Activated gamma-delta T cell treated with anti-CD3 and anti-CD28 coated beads, Interleukin-2, amount 50 U/mL, for 16 hours (primary cell): Measurements from ENCODE around the gene PRKCQ.

Source experiments
- DNase-seq: peaks from one replicate; pipeline ENCODE4 v3.0.0-alpha.2; 2020; ENCODE audit warnings: low read depth

PRKCQ gene

DNA sequence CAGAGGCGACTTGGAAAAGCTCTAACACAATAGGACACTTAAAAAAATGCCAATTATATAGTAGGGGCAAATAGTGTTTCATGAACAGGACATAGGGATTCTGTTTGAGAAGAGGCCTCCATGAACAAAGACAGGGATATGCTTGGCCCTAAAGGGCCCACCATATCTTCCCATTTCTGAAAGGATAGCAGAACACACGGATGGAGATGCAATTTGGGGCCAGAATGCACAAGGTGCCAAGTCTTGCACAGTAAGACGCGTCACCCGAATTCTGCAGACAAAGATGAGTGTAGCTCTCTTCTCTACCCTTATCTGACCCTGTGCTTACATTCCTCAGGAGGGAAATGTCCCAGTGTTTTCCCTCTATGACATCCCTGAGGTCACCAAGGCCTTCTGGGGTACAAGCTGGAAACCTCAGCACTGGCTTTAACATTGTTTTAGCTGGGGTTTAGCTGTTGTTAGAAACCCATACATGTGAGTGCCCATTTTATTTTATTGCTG, 12.8 kb downstream of the PRKCQ start:
- no peak for DNase-seq

DNA sequence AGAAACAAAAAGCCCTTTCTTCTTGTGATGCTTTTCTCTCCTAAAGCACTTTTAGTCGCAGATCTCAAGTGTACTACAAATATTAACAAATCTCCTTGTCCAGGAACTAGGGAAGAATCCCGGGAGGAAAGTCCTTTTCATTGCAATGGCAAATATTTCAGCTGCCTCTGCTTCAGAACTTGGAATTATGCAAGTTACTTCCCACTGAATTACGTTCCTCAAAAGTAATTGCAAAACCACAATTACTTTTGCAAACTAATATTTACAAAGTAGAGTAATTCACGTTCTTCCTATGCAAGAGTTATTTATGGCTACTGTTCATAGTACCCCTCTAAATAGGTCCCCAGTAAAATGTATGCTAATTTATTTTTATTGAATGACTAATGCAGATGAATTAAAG, 14.5 kb downstream of the PRKCQ start:
- DNase-seq, result no peak

DNA sequence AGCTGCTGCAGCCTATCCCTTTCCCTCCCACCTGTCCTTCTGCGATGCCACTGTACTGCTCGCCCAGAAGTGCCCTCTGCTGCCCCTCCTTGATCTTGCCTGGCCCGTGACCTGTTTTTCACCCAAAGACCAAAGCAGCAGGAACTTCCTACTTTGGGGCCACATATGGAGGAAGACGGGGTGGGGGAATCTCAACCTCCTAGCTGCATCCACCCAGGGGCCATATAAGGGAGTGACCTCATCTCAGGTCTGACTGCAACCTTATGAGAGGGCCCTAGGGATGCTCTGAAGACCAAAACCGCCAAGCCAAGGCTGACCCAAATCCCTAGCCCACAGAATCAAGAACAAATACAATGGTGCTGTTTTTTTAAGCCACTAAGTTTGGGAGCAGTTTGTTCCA, 15.7 kb downstream of the PRKCQ start:
- DNase-seq, result no peak

DNA sequence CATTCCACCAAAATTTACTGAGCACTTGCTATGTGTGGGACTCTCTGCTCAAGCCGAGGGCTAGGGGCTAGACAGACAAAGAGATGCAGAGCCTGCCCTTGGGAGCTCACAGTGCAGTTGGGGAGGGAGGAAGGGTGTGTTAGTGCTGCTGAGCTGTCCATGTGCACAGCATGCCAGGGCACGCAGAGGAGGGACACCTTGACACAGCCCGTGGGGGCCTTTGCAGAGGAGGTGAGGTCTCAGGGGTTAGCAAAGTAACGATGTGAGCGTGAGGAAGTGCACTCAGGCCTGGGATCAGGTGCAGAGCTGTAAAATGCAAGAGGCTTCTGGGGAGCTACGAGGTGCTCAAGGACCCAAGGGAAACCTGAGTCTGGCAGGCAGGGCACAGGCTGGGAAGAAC, 16.3 kb downstream of the PRKCQ start:
- no peak for DNase-seq

DNA sequence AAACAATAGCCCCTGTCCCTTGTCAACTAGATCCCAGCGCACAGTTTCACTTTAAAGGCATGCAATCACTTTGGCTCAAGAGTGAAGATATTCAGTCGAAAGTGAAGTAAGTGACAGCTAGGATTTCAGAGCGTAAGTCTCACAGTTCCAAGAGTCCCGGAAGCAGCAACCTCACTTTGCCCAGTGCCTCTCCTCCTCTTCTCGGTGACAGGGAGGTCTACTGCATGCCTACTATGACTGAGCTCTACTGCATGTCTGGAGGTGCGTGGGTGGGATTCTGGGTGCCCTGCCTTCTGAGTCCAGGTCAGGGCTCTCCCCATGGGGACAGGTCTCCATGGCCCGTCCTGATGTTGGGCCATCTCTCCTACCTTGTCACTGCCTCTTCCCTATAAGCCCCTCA, 17.0 kb downstream of the PRKCQ start:
- DNase-seq, result no peak

DNA sequence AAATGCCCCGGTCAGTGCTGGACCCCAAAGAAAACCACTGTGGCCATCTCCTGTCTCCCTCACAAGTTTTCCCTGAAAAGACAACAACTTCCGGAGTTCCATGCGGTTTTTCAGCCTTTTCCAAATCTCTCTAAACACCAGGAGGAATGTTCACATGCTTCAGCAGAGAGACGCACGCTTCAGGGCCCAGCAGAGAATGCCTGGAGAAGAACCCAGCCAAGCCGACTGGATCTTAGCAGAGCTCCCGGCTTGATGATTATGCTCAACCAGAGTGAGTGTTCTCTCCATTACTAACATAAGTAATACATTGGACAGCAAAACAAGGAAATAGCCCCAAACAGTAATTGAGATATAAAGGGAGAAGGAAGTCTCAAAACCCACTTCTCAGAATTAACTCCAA, 17.9 kb downstream of the PRKCQ start:
- DNase-seq, result no peak

DNA sequence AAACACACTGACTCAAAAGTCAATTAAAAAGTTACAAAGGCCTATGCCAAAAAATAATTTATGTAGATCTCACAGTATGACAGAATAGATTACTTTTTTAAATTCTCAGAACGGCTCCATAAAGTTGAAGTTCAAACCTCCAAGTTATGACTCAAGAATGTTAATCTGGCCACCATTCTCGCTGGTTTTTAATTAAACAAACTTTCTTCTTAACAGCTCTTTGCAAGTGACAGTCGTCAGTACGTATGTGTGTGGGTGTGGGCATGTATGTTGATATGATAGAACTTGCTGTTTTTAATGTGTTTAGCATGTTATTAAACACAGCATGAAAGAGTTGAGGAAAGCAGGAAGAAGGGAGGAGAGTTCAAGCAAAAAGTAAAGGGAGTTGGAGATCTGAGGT, 18.5 kb downstream of the PRKCQ start:
- no peak for DNase-seq

DNA sequence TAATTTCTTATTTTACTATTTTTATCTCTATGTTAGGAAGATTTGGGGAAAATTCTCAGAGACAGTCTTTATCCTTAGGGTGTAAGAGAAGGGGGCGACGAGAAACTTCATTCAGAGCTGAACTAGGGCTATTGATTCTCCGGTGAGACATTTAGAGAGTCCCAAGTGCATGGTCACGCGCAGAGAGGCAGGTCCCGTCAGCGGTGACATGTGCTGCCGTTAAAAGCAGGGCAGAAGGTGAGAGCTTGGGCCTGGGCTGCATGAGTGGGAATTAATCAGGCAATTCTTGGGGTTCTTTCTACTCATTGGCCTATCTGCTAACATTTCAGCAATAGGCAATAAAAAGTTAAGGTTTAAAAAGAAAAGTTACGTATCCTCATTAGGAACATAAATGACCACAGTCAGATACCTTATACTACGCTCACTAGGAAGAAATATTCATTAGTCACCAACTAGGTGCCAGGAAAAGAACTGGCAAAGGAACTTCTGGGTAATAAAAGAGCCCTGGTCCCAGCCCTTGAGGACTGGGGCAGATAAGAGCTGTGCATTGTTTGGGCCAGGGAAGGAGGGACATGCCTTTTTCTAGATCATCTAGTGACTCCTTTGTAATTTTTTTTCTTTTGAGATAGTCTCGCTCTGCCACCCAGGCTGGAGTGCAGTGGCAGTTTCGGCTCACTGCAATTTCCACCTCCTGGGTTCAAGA, 21.2 kb downstream of the PRKCQ start:
- DNase-seq, result no peak

DNA sequence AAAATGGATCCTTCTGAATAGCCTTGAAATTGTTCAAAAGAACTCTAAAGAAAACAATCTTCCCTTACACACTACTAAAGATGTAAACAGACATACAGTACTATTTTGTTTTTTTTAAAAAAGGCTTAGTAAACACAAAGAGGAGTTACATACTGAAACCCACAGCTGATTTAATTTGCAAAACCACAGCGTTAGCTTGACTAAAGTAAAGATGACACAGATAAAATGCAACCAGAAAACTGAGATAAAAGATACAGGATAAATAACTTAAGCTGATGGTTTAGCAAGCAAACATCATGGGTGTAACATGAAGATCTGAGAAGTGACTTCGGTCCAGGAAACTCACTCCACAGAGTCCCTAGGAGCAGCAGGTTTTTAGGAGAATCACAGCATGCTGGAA, 21.8 kb downstream of the PRKCQ start:
- no peak for DNase-seq

DNA sequence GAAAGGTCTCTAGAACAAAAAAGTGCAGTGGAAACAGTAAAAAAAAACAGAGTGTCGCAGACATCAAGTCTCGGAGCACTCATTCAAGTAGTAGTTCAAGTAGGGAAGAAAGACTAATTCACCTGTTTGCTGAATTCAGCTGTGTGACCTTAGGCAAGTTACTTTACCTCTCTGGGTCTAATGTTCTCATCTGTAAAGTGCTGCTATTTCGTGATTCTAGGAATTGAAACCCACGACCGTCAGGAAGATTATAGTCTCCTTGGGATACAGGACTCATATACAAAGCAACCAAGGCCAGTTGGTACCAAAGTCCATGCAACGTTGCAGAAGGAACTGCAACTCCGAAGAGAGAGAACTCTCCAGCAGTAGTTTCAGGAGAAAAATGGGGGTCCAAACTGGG, 26.1 kb downstream of the PRKCQ start:
- no peak for DNase-seq

DNA sequence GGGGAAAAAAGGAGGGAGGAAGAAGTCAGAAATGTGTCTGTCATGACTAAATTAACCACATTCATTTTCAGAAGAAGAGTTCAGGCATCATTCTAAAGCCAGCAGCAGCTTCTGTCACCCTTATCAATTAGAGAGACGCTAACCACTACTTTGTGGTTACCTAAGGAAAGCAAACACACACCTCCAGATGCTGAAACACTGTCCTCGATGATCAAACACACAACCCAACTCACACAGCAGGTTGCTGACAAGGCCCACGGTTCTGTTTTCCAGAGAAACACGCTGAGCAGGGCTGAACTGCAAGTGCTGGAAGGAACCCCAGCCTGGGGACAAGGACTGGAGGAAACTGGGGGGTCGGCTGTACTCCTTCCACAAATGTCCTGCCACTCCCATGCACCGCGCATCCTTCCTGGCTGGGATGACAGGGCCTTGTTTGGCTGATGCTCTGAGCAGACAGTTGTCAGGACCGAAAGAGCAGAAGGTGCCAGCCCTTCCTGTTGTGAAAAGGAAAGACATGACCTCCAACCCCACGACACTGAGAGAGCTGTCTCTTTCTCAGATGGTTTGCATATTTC, 36.6 kb downstream of the PRKCQ start:
- DNase-seq, result peak; percentile 32

DNA sequence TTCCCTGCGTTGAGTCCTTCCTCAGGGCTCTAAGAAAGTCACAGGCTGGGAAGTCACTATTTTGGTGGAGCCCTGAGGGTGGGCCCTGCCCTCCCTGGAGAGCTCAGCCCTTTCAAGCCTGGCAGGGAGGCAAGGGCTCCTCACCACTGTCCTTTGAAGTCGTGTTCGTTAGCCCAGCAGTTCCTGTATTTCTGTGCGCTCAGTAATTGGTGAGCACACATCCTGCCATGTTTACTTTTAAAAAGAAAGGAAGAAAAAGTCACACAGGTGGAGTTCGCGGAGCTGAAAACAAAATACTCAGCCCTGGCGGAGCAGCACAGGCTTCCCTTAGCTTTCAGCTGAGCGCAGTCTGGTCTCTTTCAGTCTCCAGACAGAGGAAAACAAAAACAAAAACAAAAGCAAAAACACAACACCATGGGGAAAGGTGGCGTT, 37.1 kb downstream of the PRKCQ start:
- peak; percentile 19 for DNase-seq

DNA sequence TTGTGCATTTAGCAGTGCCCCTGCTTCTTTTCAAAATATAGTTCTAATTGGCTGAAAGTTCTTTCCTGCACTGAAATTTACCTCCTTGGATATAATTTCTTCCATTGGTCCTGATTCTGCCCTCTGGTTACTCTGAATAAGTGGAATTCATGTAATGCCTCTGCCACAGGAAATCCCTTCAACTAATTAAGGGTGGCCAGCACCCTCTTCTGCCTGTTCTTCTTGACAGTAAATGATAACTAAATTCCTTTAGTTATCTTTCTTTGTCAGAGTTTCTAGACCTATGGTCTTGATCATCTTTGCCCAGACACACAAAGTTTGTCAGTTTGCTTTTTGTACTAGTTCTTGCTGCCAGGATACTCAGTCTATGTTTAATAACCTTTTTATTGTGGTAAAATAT, 40.2 kb downstream of the PRKCQ start:
- DNase-seq, result no peak

DNA sequence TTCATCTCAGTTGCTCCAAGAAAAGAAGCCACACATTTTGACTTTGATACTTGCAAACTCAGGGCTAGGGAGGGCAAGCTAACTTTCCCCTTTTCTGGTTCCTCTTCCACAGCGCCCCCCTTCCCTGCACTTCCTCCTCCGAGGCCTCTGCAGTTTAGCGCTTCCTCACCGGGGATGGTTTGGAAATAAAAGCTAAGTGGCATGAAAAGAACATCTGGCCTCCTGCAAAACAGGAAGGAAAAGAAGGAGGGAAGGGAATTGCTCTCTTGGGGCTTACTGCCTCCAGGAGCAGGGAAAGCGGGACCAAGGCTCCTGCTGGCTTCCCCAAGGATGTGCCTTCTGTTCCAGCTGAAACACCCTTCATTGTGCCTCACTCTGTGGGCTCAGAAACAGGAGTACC, 42.3 kb downstream of the PRKCQ start:
- DNase-seq, result no peak

DNA sequence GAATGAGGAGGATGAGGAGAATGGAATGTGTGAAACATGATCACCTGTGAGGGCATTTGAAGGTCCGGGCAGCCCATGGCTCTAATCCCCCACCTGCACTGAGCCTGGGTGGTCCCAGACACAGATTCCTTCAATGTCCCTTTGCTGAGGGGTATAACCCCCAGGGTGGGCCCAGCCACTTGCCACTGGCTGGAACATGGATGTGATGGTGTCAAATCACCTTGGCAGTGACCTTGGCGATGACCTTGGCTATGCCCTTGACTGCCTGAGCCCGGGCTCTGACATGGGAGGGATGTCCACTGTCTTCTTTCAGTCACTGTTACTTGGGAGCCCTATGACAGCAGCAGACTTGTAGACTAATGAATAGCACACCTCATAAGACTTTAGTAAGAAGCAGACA, 44.0 kb downstream of the PRKCQ start:
- DNase-seq, result no peak

DNA sequence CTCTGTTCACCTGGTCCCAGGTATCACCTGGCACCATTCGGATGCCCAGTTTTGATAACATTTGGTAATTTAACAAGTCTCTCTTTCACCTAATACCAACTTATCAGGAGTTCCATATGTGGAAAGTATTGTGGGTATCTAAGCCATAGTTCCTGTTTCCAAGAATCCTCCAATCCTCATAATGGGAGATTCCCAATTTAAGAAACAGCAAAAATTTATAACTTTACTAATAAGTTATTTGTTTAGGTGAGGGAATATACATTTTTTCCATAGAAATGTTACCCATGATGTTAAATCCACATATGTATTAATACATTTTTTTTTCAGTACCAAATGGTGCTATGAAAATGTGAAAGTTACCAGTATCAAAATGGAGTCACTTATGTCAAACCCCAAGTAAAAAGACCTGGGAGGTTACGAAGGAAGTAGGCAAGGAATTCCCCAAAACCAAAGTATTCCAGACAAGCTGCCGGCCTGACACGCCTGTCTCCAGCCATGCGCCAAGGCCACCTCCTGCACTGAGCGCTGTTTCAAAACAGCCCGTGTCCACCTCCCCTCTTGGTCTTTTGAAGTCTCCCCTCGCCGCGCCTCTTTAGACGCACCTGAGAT, 44.8 kb downstream of the PRKCQ start:
- no peak for DNase-seq

DNA sequence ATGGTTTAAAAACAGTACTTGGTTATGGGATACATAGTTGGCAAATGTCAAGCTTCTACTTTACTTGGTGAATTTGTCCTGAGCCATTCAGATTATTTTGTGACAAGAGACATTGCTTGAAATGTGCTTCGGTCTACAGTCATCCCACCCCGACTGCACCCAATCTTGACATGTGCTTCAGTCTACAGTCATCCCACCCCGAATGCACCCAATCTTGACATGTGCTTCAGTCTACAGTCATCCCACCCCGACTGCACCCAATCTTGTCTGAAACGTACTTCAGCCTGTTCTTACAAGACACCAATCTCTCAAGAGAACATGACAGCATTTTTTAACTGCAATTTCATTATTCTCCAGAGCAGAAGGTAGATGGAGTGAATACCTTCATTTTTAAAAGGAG, 47.8 kb downstream of the PRKCQ start:
- no peak for DNase-seq

DNA sequence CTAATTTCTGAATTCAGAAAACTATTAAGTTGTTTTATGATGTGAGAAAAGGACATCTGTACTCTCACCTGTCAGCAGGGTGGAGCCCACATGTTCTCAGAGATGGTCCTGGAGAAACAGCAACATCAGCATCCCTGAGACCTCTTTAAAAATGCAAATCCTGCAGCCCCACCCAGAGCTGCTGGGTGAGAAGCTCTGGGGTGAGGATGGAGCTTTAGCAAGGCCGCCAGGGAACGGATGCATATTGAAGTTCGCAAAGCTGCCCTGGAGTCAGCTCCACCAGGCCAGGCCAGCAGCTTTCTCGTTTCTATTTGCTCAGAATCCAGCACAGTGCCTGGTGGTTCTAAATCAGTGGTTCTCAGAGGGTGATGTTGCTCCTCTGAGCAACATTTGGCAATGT, 49.1 kb downstream of the PRKCQ start:
- DNase-seq, result no peak

DNA sequence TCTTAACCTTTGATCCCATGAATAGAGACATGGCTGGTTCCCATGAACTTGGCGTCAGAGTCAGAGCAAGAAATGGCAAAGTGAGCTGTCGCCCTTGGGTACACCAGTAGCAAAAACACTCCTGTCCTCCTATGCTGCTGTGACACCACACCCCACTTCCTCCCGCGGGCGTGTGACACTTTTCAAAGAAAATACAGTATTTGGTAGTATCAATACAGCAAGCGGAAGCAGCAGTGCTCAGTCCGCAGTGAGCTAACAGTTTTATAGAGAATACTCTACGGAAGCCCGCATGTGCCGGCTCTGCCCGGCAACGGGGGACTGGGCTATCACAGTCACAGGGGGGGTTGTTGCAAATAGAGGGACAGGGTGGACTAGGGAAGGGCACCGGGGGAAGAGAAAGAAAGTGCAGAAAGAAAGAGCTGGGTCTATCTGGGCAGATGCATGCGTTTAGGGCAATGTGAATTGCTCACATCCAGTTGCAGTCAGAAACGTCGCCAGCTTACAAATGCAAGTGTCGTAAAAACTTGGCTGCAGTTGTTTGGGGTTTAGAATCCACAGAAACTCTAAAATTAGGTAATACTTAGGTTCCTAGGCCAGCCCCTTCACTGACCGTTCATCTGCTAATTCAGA, 49.8 kb downstream of the PRKCQ start:
- peak; percentile 55 for DNase-seq

DNA sequence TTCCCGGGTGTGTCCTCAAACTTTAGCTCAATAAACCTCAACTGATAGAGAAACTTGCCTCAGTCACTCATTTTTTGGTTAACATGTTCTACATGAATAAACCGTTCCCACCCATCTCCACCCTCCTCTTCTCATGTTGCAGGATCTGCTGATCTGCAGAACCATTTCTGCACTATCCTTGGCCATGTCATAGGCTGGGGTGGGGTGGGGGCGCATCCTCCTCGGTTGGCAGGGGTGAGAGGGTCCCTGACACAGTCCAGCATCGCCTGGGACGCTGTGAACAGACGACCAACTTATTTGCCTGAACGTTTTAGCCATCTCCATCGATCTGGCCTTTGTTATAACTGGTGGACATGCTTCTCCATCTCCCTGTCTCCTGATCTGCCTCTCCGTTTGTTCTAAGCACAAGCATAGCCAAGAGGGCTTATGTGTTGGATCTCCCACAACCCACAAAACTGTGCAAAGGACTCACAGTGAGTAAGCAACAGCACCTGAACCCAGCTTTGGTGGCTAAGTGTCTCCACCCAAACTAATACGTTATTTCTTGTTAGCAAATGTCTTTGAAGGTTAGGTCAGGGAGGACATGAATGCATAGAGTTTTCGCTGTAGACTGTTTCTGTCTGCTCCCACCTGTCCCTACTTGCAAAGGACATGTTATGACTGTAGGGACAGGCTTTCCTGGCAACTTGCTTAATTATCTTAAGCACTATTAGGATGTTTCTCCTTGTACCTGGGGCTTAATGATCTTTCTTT, 51.7 kb downstream of the PRKCQ start:
- no peak for DNase-seq

DNA sequence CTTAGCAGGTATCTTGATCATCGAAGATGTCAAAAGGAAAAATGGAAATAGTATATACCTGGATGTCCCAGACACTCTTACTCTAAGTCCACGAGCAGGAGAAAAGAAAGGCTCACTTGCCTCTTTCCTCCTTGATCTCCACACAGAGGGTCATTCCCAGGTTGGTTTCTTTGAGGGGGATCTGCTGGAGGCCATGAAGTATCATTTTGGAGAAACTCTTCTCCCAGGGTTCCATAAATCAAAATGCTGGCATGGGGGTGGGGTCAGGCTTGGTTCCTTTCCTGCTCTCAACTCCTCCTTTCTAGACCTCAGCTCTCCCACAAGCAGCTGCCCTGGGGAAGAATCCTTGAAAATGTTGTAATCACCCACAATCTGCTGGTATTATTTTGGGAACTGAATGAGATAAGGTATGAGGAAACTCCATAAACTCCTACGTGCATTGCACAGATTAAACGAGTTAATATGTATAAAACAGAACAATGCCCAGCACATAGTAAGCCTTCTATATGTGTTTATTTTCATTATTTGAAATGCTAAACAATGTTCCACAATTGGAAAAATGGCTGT, 54.4 kb downstream of the PRKCQ start:
- no peak for DNase-seq

DNA sequence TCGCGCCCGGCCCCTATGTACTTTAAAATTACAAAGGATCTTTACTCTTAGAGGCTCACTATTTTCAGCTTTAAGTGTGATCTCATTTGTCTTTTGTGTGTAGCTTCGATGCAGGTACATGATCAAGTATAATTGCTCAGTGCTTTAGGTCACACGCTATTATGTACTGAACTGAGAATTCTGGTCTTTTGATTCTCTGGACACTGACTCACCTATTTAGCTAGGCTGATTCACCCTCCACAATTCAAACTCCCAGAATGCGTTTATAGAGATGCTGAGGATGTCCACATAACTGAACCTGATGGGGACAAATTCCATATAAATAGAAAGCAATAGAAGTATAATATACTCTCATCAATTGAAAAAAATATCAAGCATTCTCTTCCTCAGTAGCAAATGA, 57.8 kb downstream of the PRKCQ start:
- DNase-seq, result no peak
